Esophagus muscularis mucosa (tissue), 4 donors: ENCODE results near the gene MSL1. TPM values are rescaled to one million over a fixed set of nuclear protein-coding genes. Genes with fewer than 3 reads are reported as not detected.
A peak's percentile ranks its signal among the peaks of the same experiment; 100 is the strongest.

Experiments used
- DNase-seq: peaks from one replicate; pipeline ENCODE4 v3.0.0-alpha.2; 2017; ENCODE audit errors: extremely low spot score
- H3K27ac ChIP-seq, 4 donors: fragments of 200-600 bp; sonication (generic); replicated peaks in 1 of 4; 1 replicate in 3 of 4; 2 replicates in 1 of 4; pipeline ENCODE4 v1.5.1; 2016 to 2019; ENCODE audit warnings: mild to moderate bottlenecking in 1 of 4
- H3K27me3 ChIP-seq, 4 donors: fragments of 200-600 bp; sonication (generic); one replicate each; pipeline versions ENCODE4 v1.5.1 to v1.6.0; 2016 to 2019
- H3K36me3 ChIP-seq, 4 donors: fragments of 200-600 bp; sonication (generic); one replicate each; pipeline ENCODE4 v1.5.1; 2016 to 2019
- H3K4me1 ChIP-seq, 4 donors: fragments of 200-600 bp; sonication (generic); one replicate each; pipeline ENCODE4 v1.5.1; 2016 to 2019
- H3K4me3 ChIP-seq, 4 donors: fragments of 200-600 bp; sonication (generic); 1 replicate in 2 of 4; 2 replicates in 2 of 4; pipeline ENCODE4 v1.5.1; 2016 to 2019; ENCODE audit warnings: mild to moderate bottlenecking in 4 of 4, moderate library complexity in 1 of 4
- H3K9me3 ChIP-seq, 4 donors: fragments of 200-600 bp; sonication (generic); 1 replicate in 3 of 4; 2 replicates in 1 of 4; pipeline ENCODE4 v1.5.1; 2016 to 2019
- EP300 ChIP-seq: sonication (generic); formaldehyde crosslinking; IDR thresholded peaks from one replicate; pipeline ENCODE4 v1.6.1; 2017; ENCODE audit warnings: antibody characterized with exemption
- POLR2A ChIP-seq: fragments of 450-650 bp; IDR thresholded peaks from one replicate; pipeline ENCODE4 v1.6.1; 2017; ENCODE audit warnings: antibody characterized with exemption, moderate library complexity, mild to moderate bottlenecking, low read depth
- POLR2AphosphoS5 ChIP-seq, 2 donors: sonication (generic); formaldehyde crosslinking; IDR thresholded peaks; one replicate each; pipeline ENCODE4 v1.6.1; 2017; ENCODE audit warnings: antibody characterized with exemption in 2 of 2
- WGBS: methylation state at CpG from one replicate; pipeline ENCODE4 v1.1.5; 2018; 5-methylcytosine and 5-hydroxymethylcytosine counted together
- intact Hi-C: fragments of 100-400 bp; cut with DNase I; formaldehyde crosslinking; loops from one replicate; pipeline ENCODE4 v1.15.1; 2023
- total RNA-seq, 4 donors: library from RNA; depleted of rRNA; stranded (reverse); fragments of >200 nt; gene quantifications; one replicate each; pipeline versions ENCODE4 v1.1.0 to v1.2.1, GENCODE V29; 2016
- TF ChIP-seq, protein P1 (sequence below), 3 experiments: fragments of 200-600 bp in 2 of 3; fragments of 450-650 bp in 1 of 3; sonication (generic) in 2 of 3; IDR thresholded peaks; one replicate each; pipeline ENCODE4 v1.5.1; 2017 to 2019; ENCODE audit warnings: antibody characterized with exemption in 3 of 3, mild to moderate bottlenecking in 2 of 3, moderate library complexity in 1 of 3

MSL1 gene
- total RNA-seq, 4 donors from 2014 or later = 64.1 to 86.8 (median 72.2) TPM

DNA sequence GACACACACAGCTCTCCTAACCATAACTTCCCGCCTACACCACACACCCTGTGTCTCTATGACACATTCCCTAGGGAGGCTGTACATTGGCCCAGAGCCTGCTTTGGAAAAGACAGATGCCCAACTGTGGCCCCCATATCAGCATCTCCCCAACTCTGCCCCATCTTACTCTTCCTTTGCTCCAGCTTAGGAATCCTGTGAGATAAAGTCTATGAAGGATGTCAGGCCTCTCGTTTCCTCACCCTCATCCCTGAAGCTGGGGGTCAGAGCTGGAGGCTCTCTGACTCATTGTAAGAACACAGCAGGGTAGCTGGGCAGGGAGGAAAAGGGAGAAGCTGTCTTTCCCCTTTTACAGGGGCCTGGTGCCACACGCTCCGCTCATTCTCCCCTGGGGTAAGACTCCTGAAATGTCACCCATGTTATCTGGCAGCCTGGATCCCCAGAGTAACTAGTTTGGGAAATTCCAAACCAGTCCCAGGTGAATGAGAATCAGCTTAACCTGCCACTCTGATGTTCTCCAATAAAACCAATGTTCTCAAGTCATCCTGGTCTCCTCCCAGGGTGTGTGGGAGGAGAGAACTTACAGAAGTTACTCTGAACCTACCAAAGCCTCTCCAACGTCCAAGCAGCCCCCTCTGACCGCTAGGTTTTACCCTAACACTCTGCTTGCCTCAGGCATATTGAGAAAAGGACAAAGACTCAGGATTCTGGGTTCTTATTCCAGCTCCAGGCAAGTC, 58.3 kb downstream of the MSL1 start:
- peaks cover 16 to 25% (median 22%) of the 10 kb centered on the region in 4 donors for H3K4me1 ChIP-seq
- no peak overlapping the region for H3K4me3 ChIP-seq
- H3K36me3 ChIP-seq = peaks cover 6 to 21% (median 13%) of the 10 kb centered on the region in 4 donors
- no peak for TF ChIP-seq EP300
- no peak for TF ChIP-seq POLR2AphosphoS5 (IDR thresholded peaks at IDR 0.05)
- 81% methylated on average over 6 of the region's 6 CpGs for WGBS
- no peak for DNase-seq
- intact Hi-C loops = no loop called here
- peak overlapping the region in 1 of 4 donors; percentile 6 for H3K27ac ChIP-seq
- H3K27me3 ChIP-seq = no peaks in the 10 kb centered on the region
- no peaks in the 10 kb centered on the region for H3K9me3 ChIP-seq

GRCh38 chr17:40180694-40181093, 58.9 kb downstream of the MSL1 start:
- Histone ChIP-seq H3K36me3 (peaks cover 4 to 17% (median 9%) of the 10 kb centered on the region in 4 donors), H3K27ac (no peak overlapping the region), H3K9me3 (no peaks in the 10 kb centered on the region), H3K4me3 (no peak overlapping the region), H3K27me3 (no peaks in the 10 kb centered on the region), H3K4me1 (peaks cover 16 to 28% (median 23%) of the 10 kb centered on the region in 4 donors)
- TF ChIP-seq EP300 (no peak), POLR2A (no peak), POLR2AphosphoS5 (IDR thresholded peaks at IDR 0.05) (no peak)
- TF ChIP-seq, protein P1, sequence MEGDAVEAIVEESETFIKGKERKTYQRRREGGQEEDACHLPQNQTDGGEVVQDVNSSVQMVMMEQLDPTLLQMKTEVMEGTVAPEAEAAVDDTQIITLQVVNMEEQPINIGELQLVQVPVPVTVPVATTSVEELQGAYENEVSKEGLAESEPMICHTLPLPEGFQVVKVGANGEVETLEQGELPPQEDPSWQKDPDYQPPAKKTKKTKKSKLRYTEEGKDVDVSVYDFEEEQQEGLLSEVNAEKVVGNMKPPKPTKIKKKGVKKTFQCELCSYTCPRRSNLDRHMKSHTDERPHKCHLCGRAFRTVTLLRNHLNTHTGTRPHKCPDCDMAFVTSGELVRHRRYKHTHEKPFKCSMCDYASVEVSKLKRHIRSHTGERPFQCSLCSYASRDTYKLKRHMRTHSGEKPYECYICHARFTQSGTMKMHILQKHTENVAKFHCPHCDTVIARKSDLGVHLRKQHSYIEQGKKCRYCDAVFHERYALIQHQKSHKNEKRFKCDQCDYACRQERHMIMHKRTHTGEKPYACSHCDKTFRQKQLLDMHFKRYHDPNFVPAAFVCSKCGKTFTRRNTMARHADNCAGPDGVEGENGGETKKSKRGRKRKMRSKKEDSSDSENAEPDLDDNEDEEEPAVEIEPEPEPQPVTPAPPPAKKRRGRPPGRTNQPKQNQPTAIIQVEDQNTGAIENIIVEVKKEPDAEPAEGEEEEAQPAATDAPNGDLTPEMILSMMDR (IDR thresholded peaks at IDR 0.05) = no peak
- intact Hi-C loops = no loop called here
- no peak for DNase-seq
- WGBS = 63% methylated on average over 5 of the region's 5 CpGs

DNA sequence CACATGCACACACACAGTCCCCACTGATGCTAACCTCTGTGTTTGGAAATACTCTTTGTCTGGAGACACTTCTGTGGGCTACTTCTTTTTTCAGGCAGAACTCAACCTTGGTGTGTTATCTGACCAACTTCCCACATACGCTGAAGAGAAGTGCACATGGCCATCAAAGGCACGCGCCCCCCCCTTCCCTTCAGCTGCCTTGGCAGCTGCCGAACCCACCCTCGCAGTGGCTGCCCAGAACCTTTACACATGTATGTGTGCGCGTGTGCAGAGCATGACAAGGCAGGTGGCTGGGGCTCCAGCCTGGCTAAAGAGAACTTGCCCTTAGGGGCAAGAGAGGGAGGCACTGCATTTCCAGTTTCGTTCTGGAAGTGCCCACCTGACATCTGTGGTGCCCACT, 59.4 kb downstream of the MSL1 start:
- no peak overlapping the region for H3K4me3 ChIP-seq
- H3K27me3 ChIP-seq = no peaks in the 10 kb centered on the region
- intact Hi-C loops = no loop called here
- H3K4me1 ChIP-seq = peaks cover 16 to 28% (median 23%) of the 10 kb centered on the region in 4 donors
- peaks cover 0 to 11% (median 4%) of the 10 kb centered on the region in 4 donors for H3K36me3 ChIP-seq
- TF ChIP-seq POLR2AphosphoS5 (IDR thresholded peaks at IDR 0.05) (no peak), EP300 (no peak), POLR2A (no peak)
- TF ChIP-seq, protein P1 (IDR thresholded peaks at IDR 0.05) = no peak
- WGBS = 79% methylated on average over 8 of the region's 8 CpGs
- DNase-seq = no peak
- H3K27ac ChIP-seq = no peak overlapping the region
- no peaks in the 10 kb centered on the region for H3K9me3 ChIP-seq

DNA sequence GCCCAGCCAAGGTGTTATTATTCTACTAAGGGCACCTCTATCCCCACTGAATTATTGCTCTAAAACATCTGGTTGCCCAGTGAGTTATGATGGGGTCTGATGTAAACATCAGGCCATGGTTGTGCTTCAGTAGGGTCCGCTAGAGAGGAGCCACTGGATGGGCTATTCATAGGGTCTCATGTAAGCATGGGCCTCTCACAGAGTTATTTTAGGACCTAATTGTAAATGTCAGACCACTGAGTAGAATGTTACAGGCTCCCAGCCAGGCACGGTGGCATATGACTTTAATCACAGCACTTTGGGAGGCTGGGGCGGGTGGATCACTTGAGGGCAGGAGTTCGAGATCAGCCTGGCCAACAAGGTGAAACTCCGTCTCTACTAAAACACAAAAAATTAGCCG, 60.8 kb downstream of the MSL1 start:
- TF ChIP-seq POLR2AphosphoS5 (IDR thresholded peaks at IDR 0.05) (no peak), EP300 (no peak), POLR2A (no peak)
- TF ChIP-seq, protein P1 (IDR thresholded peaks at IDR 0.05) = no peak
- intact Hi-C loops = no loop called here
- WGBS = 85% methylated on average over 6 of the region's 6 CpGs
- H3K9me3 ChIP-seq = no peaks in the 10 kb centered on the region
- H3K4me1 ChIP-seq = peaks cover 7 to 15% (median 9%) of the 10 kb centered on the region in 4 donors
- H3K4me3 ChIP-seq = no peak overlapping the region
- H3K36me3 ChIP-seq = peaks cover 0 to 7% (median 0%) of the 10 kb centered on the region in 4 donors
- H3K27me3 ChIP-seq = no peaks in the 10 kb centered on the region
- no peak for DNase-seq
- no peak overlapping the region for H3K27ac ChIP-seq

Other genes with a start within 250 kb of the MSL1 start
- gene GSDMB, start 203.3 kb upstream of the MSL1 start, total RNA-seq = 1 to 10 TPM; 1.7 to 7.1 (median 2.7) TPM
- gene ORMDL3, start 194.4 kb upstream of the MSL1 start, total RNA-seq = 10 to 100 TPM; 33.2 to 68.6 (median 45.9) TPM
- gene LRRC3C, start 194.2 kb upstream of the MSL1 start, total RNA-seq = not detected
- gene GSDMA, start 159.0 kb upstream of the MSL1 start, total RNA-seq = under 1 TPM in 3 of 4 donors, not detected in 1; 0.11 to 0.99 (median 0.45) TPM
- 100 to 1,000 TPM in 1 of 4 donors, 10 to 100 TPM in 3; 58.1 to 117 (median 84.0) TPM for gene PSMD3, start 141.2 kb upstream of the MSL1 start, total RNA-seq
- 10 to 100 TPM in 1 of 4 donors, under 1 TPM in 3; 0.32 to 19.4 (median 0.58) TPM for gene CSF3, start 106.5 kb upstream of the MSL1 start, total RNA-seq
- gene MED24, start 67.6 kb upstream of the MSL1 start, total RNA-seq = 10 to 100 TPM; 33.6 to 43.6 (median 37.4) TPM
- 100 to 1,000 TPM in 2 of 4 donors, 10 to 100 TPM in 2; 69.7 to 112 (median 85.2) TPM for gene THRA, start 59.0 kb upstream of the MSL1 start, total RNA-seq
- gene NR1D1, start 21.4 kb upstream of the MSL1 start, total RNA-seq = 10 to 100 TPM in 3 of 4 donors, 1 to 10 TPM in 1; 6.1 to 24.2 (median 14.5) TPM
- 100 to 1,000 TPM in 2 of 4 donors, 10 to 100 TPM in 2; 77.2 to 103 (median 95.5) TPM for gene CASC3, start 18.6 kb downstream of the MSL1 start, total RNA-seq
- gene RAPGEFL1, start 55.5 kb downstream of the MSL1 start, total RNA-seq = 1 to 10 TPM; 1.5 to 5.4 (median 2.9) TPM
- 10 to 100 TPM in 2 of 4 donors, 1 to 10 TPM in 2; 7.8 to 21.5 (median 12.1) TPM for gene WIPF2, start 97.3 kb downstream of the MSL1 start, total RNA-seq
- gene CDC6, start 165.9 kb downstream of the MSL1 start, total RNA-seq = under 1 TPM; 0.32 to 0.83 (median 0.44) TPM
- 10 to 100 TPM; 26.2 to 53.5 (median 52.2) TPM for gene RARA, start 187.2 kb downstream of the MSL1 start, total RNA-seq
- gene GJD3, start 242.8 kb downstream of the MSL1 start, total RNA-seq = under 1 TPM in 2 of 4 donors, not detected in 2; 0.40 to 0.50 TPM